HG02678 (cell line): ENCODE results near the gene SMIM45.
A peak's percentile ranks its signal among the peaks of the same experiment; 100 is the strongest.

Experiments
- ATAC-seq: cut with Tn5 transposase; IDR thresholded peaks from one replicate; pipeline ENCODE4 v1.9.1; 2021; ENCODE audit warnings: mild to moderate bottlenecking, moderate library complexity; ENCODE audit not compliant: unreplicated experiment

The SMIM45 gene

DNA sequence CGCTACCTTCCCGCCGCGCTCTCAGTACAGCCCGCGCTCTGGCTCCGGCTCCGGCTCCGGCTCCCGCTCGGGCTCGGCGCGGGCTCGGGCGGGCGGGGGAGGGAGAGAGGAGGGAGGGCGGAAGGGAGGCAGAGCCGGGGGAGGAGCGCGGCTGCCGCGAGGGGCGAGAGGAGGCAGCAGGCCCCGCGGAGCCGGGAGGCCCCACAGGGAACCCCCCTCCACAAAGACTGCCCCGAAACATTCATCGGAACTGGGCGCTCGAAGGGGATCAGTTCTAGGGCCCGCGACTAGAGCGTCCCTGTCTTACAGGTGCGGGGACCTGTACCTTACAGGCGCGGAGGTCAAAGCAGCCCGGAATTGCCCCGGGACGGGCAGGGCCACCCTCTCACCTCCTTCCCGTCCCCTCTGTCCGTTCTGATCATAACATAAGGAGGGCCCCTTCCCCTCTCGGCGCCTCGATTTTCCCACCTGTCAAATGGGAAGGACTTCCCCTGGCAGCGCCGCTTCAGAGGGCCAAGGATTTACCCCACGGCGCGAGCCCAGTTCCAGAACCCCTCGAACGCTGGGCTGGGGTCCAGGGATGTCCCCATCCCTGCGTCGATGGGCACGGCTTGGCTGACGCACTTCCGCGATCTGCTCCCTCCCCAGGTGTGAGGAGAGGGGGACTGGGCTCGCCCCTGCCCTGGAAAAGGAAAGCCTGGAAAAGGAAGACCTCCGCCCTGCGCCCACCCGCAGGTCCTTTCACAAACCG is 36.7 kb upstream of the SMIM45 start, which contains the start of gene SHISA8:
Gene SHISA8 (minus strand): TSS at position 40 of the 751 bp plus-strand sequence. CDS start 407 bp downstream, outside the sequence.
- ATAC-seq, result no peak

GRCh38 chr22:41915786-41916493 is 36.0 kb upstream of the SMIM45 start:
- ATAC-seq, result no peak

DNA sequence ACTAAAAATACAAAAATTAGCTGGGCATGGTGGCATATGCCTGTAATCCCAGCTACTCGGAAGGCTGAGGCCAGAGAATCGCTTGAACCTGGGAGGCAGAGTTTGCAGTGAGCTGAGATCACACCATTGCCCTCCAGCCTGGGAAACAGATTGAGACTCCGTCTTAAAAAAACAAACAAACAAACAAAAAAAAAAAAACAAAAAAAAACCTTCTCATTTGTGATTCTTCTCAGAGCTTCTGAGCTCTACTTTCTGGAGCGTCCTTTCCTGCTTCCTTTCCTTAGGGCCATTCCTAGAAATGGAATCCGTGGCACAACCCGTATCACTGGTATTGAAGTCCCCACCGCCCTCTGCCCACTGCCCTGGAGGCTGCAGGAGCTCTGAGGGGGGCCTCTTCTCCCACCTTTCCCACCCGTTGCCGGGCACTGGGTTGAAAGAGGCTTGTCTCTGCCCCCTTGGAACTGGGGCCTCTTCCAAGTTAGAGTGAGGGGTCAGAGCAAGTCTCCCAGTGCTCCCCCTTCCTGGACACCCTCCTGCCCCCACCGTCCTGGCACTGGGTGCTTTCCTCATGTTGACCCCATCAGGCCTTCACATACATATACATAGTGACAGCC is 35.1 kb upstream of the SMIM45 start:
- no peak for ATAC-seq

- ATAC-seq, result no peak
Observed at GRCh38 chr22:41917375-41917902, 34.5 kb upstream of the SMIM45 start.

GRCh38 chr22:41917903-41918791 is 33.8 kb upstream of the SMIM45 start:
- no peak for ATAC-seq

DNA sequence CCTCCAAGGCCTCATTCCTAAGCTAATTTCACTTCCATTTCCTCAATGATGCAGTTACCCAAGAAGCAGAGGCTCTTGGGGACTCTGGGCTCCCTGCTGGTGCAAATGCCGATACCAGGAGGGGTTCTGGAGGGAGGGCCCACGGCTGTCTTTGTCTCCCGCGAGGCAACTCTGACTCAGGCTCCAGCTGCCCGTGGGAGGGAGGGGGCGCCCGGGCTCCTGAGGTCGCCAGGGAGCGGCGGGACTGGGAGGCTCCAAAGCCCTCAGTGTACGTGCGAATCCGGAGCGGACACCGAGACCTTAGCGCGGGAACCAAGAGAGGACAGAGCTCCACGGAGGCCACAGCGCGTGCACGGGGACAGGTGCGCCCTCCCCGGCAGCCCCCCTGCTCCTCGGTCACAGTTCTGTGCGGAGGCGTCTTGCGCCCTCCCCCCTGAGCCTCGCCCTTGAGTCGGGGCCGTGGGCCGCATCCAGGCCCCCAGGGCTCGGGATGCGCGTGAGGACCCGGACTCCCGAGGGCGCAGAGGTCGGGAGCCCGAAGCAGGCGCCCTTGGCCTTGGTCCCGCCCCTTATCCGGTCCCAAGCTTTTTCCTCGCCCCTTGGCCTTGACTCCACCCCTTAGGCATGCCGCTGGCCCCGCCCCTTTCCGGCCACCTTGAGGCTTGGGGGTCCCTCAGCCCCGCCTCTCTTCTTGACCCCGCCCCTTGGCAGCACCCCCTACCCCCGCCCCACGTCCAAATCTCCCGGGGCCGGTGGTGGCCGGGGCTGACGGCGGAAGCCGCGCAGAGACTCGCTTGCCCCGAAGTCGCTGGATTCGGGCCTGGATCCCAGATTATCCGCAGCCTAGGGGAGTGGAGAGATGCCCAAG is 32.4 kb upstream of the SMIM45 start:
- ATAC-seq, result peak; percentile 57

- ATAC-seq, result peak; percentile 17
Observed at GRCh38 chr22:41920271-41920976, 31.5 kb upstream of the SMIM45 start.

- ATAC-seq, result no peak
Observed at GRCh38 chr22:41922328-41922727, 29.6 kb upstream of the SMIM45 start.

DNA sequence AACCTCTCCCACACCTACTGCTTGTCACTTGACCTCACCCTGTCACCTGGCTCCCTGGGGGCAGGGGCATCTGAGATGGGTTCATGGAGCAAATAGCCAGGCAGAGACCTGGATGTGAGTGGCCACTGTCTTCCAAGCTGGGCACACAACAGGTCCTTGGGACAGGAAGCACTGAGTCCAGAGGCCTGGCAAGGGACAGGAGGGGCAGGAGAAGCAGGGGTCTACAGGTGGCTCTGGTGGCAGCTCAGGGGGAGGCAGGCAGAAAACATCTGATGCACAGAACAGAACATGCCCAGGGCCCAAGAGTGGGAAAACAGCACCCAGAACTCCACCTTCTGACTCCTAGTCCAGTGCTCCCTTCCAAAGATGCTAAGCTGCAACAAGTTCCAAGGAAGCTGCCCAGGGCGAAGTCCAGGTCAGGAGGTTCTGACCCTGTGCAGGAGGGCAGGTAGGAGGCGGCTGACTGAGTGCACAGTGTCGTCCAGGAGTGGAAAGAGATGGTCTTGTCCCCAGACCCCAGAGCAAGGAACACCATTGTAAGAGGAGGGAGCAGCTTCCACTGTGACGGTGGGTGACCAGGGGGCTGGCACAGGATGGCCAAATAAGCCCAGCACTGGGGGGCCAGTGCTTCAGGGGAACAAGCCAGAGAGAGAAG is 28.9 kb upstream of the SMIM45 start:
- ATAC-seq, result no peak

DNA sequence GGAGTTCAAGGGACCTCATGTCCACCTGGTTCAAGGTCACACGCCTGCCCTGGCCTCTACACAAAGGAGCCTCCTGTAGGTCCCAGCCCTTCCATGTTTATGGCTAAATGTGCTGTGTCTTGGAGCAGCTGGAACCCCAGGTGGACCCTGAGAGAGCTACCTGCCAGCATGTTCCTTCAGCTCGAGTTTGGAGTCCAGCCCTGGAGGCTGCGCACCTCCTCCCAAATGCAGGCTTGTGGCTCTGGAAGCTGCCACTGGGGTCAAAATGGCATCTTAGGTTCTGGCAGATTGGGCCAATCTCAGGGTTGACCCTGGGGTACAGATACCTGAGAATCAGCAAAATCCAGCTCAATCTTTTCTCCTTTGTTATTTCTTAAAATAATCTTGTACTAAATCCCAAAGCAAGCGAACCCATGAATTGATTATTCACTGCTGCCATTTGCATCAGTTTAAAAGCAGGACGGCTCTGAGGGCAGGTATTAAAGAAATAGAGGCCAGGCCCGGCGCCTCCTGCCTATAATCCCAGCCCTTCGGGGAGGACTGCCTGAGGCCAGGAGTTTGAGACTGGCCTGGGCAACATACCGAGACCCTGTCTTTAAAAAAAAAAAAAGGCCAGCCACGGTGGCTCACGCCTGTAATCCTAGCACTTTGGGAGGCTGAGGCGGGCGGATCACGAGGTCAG is 28.2 kb upstream of the SMIM45 start:
- ATAC-seq, result no peak

DNA sequence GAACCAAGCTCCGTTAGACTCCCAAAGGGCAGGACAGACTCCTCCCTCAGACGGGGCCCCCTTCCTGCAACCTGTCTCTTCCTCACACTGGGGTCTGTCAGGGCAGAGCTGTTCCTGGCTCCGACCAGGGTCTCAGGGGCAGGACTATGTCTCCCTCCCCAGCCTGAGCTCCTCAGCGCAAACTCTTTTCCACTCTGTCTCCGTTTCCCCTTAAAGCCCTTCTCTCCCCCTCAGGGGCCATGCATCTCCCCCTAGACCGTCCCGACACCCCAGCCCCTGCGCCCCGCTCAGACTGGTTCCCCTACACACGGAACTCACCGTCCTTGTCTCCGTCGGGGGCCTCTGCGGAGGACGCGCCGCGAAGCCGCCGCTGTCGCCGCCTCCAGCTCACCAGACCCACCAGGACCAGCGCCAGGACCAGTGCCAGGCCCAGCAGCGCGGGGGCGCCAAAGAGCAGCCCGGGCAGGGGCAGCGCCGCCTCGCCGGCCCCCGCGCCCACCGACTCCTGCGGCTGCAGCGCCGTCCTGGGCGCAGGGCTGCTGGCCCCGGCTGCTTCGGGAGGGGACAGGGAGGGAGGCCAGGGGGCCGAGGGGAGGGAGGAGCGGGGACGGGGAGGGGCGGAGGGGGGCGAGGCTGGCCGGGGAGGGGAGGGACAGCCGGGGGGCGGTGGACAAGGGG is 26.0 kb upstream of the SMIM45 start:
- ATAC-seq, result peak; percentile 45

DNA sequence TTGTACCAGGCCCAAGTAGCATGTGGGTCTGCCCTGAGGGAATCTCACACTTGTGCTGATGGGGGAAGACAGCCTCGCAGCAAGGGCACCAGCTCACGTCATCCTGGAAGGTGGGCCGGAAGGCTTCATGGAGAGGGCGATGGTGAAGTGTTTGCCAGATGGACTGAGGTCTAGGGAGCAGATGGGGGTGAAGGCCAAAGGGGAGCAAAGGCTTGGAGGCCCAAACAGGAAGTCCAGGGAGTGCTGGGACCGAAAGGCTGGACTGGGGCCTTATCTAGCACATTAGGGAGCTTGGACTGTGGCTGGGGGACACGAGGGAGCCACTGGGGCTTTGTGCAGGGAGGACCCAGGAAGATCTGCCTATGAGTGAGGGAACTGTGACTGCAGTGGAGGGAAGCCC is 24.1 kb upstream of the SMIM45 start:
- no peak for ATAC-seq

DNA sequence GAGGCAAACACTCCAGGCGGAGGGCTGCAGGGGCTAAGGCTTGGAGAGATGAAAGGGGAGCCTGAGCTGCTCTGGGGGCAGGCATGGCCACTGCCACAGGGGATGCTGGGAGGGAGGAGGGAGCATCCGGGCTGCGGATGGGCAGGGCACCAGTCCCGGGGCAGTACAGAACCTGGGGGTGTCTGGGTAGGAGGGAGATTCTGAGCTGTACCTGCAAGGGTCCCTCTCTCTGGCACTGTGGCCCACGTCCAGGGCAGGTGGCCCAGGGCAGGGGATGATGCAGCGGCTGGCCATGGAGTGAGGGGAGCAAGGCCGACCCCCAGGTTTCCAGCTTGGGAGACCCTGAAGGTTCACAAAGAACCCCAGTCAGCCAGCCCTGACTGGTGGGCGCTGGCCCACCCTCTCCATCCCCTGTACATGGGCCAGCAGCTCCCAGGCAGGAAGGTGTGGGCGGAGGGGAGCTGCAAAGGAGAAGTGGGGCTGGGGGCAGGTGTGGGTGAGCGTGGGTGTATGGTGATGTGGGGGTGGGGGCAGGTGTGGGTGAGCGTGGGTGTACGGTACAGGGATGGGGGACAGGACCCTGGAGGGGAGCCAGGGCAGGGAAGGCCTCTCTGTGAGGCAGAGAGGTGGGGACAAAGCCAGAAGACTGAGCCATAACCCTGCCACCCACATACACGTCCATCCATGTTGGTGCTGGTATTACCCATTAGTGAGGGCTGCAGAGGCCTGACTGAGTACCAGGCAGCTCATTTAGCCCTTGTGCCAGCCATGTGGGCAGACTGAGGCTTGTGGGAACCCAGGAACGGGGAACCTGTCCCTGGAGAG is 23.1 kb upstream of the SMIM45 start:
- no peak for ATAC-seq

- ATAC-seq, result no peak
Observed at GRCh38 chr22:41929418-41929810, 22.5 kb upstream of the SMIM45 start.

DNA sequence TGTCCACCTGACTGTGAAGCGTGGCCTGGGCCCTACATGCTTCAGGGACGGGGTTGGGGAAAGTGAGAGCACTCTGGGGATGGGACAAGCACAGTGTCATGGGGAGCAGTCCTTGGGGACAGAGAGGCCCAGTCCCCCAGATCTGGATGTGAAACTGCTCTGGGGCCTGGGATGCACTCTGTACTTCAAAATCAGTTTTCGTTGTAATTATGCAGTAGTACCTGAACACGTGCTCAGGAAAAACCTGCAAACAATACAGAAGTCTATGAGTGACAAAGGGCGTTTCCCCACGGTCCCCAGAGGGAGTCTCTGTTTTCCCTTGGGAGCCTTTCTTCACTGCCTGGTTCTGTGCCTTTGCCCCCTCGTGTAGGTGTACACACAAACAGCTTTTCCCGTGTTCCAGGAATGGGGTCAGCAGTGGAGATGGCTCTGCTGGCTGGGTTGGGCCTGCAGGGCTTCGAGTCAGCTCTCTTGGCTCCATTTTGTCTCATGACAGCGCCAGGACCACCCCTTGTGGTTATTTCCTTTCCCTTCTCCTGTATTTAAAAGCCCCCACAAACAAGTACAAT is 20.2 kb upstream of the SMIM45 start:
- ATAC-seq, result no peak

- no peak for ATAC-seq
Observed at GRCh38 chr22:41932353-41932752, 19.6 kb upstream of the SMIM45 start.
